WERI-Rb-1 (cell line): ENCODE results near the gene CNEP1R1.

Experiments
- DNase-seq: peaks from one replicate; pipeline ENCODE4 v3.0.0-alpha.2; 2020
- H3K27ac ChIP-seq: fragments of 250-450 bp; sonication (Bioruptor Pico); 2 replicates; pipeline ENCODE4 v1.5.1; 2020; ENCODE audit warnings: mild to moderate bottlenecking, moderate library complexity
- H3K27me3 ChIP-seq: fragments of 250-450 bp; sonication (Bioruptor Pico); 2 replicates; pipeline ENCODE4 v1.5.1; 2021; ENCODE audit warnings: mild to moderate bottlenecking, low read depth, moderate library complexity; ENCODE audit not compliant: insufficient read depth, severe bottlenecking
- H3K36me3 ChIP-seq: fragments of 250-450 bp; sonication (Bioruptor Pico); 2 replicates; pipeline ENCODE4 v1.5.1; 2020; ENCODE audit warnings: mild to moderate bottlenecking, moderate library complexity
- H3K4me3 ChIP-seq: 2 replicates; pipeline ENCODE4 v1.5.1; 2011; ENCODE audit warnings: low read depth, mild to moderate bottlenecking, control low read depth, low read length
- H3K9me3 ChIP-seq: fragments of 250-450 bp; sonication (Bioruptor Pico); 2 replicates; pipeline ENCODE4 v1.5.1; 2021; ENCODE audit warnings: mild to moderate bottlenecking, moderate library complexity; ENCODE audit not compliant: severe bottlenecking
- CTCF ChIP-seq: IDR thresholded peaks from 2 replicates; pipeline ENCODE4 v1.5.1; 2011; ENCODE audit warnings: low read depth, mild to moderate bottlenecking, control low read depth, inconsistent platforms, low read length

The CNEP1R1 gene

GRCh38 chr16:50065624-50066481 is 40.8 kb downstream of the CNEP1R1 start, which contains the start of gene HEATR3:
Gene HEATR3, plus strand, starts transcription at chr16:50065970. Its CDS starts 162 bp downstream, at chr16:50066132.
- peaks cover 17% of the 10 kb centered on the region for H3K36me3 ChIP-seq
- TF ChIP-seq CTCF = no peak
- no peaks in the 10 kb centered on the region for H3K9me3 ChIP-seq
- H3K27me3 ChIP-seq = no peaks in the 10 kb centered on the region
- peak; percentile 93 for DNase-seq
- peak within 1 kb of the TSS; percentile 57 for H3K4me3 ChIP-seq
- H3K27ac ChIP-seq = peak within 1 kb of the TSS; percentile 90

DNA sequence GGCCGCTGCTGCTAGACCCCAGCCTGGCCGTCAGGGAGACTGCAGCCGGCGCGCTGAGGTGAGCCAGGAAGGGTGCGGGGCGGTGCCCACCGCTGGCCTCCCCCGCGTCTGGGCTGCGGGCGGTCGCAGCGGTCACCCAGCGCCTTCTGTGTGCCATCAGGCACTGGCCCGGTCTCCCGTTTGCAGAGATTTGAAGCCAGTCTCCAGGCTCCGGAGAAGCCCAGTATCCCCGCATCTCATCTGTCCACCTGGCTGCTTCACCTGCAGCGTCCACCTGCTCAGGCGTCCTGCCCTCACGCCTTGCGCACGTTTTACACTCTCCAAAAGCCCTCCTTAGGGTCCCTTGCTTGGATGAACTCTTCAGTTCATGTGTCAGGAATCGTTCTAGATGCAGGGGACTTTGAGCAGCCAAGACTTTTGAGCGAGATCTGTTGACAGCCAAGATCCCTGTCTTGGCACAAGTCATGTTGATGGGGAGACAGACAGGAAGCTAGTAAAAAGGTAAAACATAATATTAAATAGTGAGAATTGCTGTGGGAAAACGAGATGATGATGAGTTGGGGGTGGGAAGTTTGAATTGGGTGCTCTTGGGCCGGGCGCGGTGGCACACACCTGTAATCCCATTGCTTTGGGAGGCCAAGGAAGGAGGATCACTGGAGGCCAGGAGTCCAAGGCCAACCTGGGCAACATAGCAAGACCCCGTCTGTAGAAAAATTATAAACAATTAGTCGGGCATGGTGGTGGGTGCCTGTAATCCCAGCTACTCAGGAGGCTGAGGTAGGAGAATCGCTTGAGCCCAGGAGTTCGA is 41.7 kb downstream of the CNEP1R1 start:
- no peaks in the 10 kb centered on the region for H3K27me3 ChIP-seq
- TF ChIP-seq CTCF = no peak
- no peaks in the 10 kb centered on the region for H3K9me3 ChIP-seq
- H3K4me3 ChIP-seq = peak overlapping the region; percentile 57
- DNase-seq = no peak
- peaks cover 20% of the 10 kb centered on the region for H3K36me3 ChIP-seq
- H3K27ac ChIP-seq = peak overlapping the region; percentile 90

GRCh38 chr16:50067290-50067853 is 42.3 kb downstream of the CNEP1R1 start:
- H3K36me3 ChIP-seq = peaks cover 20% of the 10 kb centered on the region
- no peaks in the 10 kb centered on the region for H3K27me3 ChIP-seq
- no peak overlapping the region for H3K4me3 ChIP-seq
- H3K9me3 ChIP-seq = no peaks in the 10 kb centered on the region
- no peak overlapping the region for H3K27ac ChIP-seq
- DNase-seq = peak; percentile 48
- peak; percentile 59 for TF ChIP-seq CTCF

DNA sequence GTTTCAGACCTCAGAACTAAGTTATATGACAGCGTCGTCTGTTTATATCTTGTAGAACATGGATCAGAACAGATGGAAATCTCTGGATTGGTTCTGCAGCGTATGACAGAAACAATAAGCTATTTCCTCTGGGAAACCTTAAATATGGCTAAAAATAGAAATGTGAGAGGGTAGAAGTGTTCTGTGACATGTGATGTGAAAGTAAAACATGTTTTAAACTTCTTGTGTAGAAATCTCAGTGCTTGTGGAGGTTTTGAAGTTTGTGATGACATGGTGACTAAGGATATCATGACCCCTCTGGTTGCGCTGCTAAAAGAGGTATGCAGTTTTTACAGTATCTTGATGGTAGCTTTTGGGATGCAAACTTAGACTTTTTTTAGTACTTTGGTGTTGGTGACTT is 43.5 kb downstream of the CNEP1R1 start:
- Histone ChIP-seq H3K9me3 (no peaks in the 10 kb centered on the region), H3K27ac (no peak overlapping the region), H3K36me3 (peaks cover 20% of the 10 kb centered on the region), H3K27me3 (no peaks in the 10 kb centered on the region), H3K4me3 (no peak overlapping the region)
- no peak for TF ChIP-seq CTCF
- DNase-seq = no peak

GRCh38 chr16:50069060-50069459 is 44.0 kb downstream of the CNEP1R1 start:
- no peak for TF ChIP-seq CTCF
- Histone ChIP-seq H3K9me3 (no peaks in the 10 kb centered on the region), H3K27me3 (no peaks in the 10 kb centered on the region), H3K36me3 (peaks cover 20% of the 10 kb centered on the region), H3K4me3 (no peak overlapping the region), H3K27ac (no peak overlapping the region)
- DNase-seq = no peak
